Nephron (organoid): Measurements from ENCODE around the gene PRR33.

ENCODE experiments used
- H3K27ac Mint-ChIP-seq, 3 experiments: 2 replicates each; pipeline ENCODE4 v1.8.0; 2020; ENCODE audit warnings: mixed read lengths in 3 of 3, mild to moderate bottlenecking in 2 of 3, moderate library complexity in 1 of 3
- H3K27me3 Mint-ChIP-seq: 2 replicates; pipeline ENCODE4 v1.8.0; 2021; ENCODE audit warnings: low read depth, mild to moderate bottlenecking, moderate library complexity, mixed read lengths
- H3K36me3 Mint-ChIP-seq: 2 replicates; pipeline ENCODE4 v1.8.0; 2020; ENCODE audit warnings: low read depth, mixed read lengths
- H3K4me1 Mint-ChIP-seq: 2 replicates; pipeline ENCODE4 v1.8.0; 2020; ENCODE audit warnings: mixed read lengths
- H3K4me3 Mint-ChIP-seq, 3 experiments: 2 replicates each; pipeline ENCODE4 v1.8.0; 2020; ENCODE audit warnings: mild to moderate bottlenecking in 3 of 3, mixed read lengths in 3 of 3, moderate library complexity in 2 of 3
- H3K9me3 Mint-ChIP-seq: 2 replicates; pipeline ENCODE4 v1.8.0; 2020; ENCODE audit warnings: mixed read lengths
- TF ChIP-seq, protein P1 (sequence below), 3 experiments: fragments of 200-600 bp; sonication (generic); IDR thresholded peaks; one replicate each; pipeline ENCODE4 v1.5.0; 2021; ENCODE audit warnings: antibody characterized with exemption in 3 of 3; ENCODE audit not compliant: unreplicated experiment in 3 of 3

Gene PRR33

GRCh38 chr11:1839924-1840779 is 51.5 kb downstream of the PRR33 start:
- no peaks in the 10 kb centered on the region for H3K36me3 Mint-ChIP-seq
- H3K27ac Mint-ChIP-seq, result no peak overlapping the region
- H3K4me1 Mint-ChIP-seq, result peaks cover 14% of the 10 kb centered on the region
- TF ChIP-seq, protein P1, sequence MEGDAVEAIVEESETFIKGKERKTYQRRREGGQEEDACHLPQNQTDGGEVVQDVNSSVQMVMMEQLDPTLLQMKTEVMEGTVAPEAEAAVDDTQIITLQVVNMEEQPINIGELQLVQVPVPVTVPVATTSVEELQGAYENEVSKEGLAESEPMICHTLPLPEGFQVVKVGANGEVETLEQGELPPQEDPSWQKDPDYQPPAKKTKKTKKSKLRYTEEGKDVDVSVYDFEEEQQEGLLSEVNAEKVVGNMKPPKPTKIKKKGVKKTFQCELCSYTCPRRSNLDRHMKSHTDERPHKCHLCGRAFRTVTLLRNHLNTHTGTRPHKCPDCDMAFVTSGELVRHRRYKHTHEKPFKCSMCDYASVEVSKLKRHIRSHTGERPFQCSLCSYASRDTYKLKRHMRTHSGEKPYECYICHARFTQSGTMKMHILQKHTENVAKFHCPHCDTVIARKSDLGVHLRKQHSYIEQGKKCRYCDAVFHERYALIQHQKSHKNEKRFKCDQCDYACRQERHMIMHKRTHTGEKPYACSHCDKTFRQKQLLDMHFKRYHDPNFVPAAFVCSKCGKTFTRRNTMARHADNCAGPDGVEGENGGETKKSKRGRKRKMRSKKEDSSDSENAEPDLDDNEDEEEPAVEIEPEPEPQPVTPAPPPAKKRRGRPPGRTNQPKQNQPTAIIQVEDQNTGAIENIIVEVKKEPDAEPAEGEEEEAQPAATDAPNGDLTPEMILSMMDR (IDR thresholded peaks at IDR 0.05; ENCODE audit: unreplicated experiment in 3 of 3), result no peak
- H3K9me3 Mint-ChIP-seq, result no peaks in the 10 kb centered on the region
- peak overlapping the region in 2 of 3 experiments; percentile 41 to 74 for H3K4me3 Mint-ChIP-seq
- peaks cover 1% of the 10 kb centered on the region for H3K27me3 Mint-ChIP-seq

DNA sequence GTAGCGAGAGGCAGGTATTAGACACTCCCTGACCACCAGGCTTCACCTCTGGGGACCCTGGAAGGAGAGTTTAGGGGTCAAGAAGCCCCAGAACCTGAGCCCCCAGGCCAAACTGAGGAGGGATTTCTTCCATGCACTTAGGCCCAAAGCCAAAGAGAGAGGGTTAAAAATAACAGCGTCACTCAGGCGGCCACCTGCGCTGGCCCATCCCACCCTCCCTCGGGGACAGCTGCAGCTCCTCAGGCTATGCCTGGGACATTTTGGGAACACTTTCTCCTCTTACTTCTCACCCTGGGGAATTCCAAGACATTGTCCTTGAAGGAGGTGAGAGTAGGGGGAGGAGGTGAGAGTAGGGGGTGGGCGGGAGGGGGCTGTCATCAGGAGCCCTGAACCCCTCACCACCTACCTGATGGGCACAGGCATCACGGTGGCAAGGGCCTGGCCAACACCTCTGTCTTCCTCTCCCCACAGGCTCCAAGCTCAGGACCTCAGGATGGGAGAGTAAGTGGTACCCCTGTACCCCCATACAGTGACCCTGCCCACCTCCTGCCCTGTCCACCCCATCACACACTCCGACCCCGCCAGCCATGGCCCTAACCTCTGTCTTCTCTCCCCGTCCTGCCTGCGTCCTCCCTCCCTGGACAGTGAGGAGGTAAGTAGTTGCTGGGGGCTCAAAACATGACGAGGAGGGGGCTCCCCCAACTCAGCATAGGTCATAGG is 52.3 kb downstream of the PRR33 start:
- H3K4me1 Mint-ChIP-seq, result peaks cover 6% of the 10 kb centered on the region
- H3K36me3 Mint-ChIP-seq, result no peaks in the 10 kb centered on the region
- TF ChIP-seq, protein P1 (IDR thresholded peaks at IDR 0.05; ENCODE audit: unreplicated experiment in 3 of 3), result no peak
- H3K27me3 Mint-ChIP-seq, result no peaks in the 10 kb centered on the region
- H3K4me3 Mint-ChIP-seq, result peak overlapping the region in 2 of 3 experiments; percentile 60 to 74
- H3K27ac Mint-ChIP-seq, result peak overlapping the region in 1 of 3 experiments; percentile 52
- H3K9me3 Mint-ChIP-seq, result no peaks in the 10 kb centered on the region

DNA sequence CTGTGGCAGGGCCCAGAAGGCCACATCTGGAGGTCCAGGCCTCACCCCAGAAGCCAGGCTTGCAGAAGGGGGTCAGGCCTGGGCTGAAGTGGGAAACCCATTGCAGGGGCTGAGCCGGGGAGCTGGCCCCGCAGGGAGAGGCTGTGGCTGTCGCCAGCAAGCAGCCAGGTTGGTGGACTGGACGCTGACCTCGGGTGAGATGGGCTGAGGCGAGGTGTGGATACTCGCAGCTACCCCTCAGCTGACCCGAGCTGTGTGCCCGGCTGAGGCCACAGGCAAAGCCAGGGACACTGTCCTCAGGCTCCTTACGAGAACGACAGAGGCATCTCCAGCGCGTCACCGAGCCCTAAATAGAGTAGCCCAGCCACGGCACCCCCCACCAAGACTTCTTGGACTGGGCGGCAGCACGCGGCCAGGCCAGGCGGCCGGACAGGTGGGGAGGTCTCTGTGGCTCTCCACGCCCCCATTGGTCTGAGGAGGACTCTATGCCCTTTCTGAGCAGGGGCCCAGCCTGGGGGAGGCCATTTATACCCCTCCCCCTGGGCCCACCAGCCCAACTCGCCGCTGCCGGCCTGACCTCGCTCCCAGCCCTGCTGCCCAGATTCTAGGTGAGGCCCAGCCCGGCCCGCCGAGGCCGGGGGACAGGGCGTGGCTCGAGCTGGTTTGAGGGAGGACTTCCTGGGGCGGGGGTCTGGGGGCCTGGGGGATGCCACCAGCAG is 53.1 kb downstream of the PRR33 start, which contains the start of gene TNNI2:
TNNI2 (plus strand) TSS at position 556 of the 719 bp plus-strand sequence. CDS start 716 bp downstream, outside the sequence.
- TF ChIP-seq, protein P1 (IDR thresholded peaks at IDR 0.05; ENCODE audit: unreplicated experiment in 3 of 3), result no peak

More for the DNA sequence above, 53.1 kb downstream of the PRR33 start, which contains the start of gene TNNI2:
- Mint-ChIP-seq H3K4me3 (peak within 1 kb of the TSS in 2 of 3 experiments; percentile 60 to 74), H3K4me1 (peaks cover 7% of the 10 kb centered on the region), H3K36me3 (no peaks in the 10 kb centered on the region), H3K27me3 (peaks cover 2% of the 10 kb centered on the region), H3K9me3 (no peaks in the 10 kb centered on the region), H3K27ac (peak within 1 kb of the TSS in 2 of 3 experiments; percentile 47 to 77)
